Smooth muscle cell (in vitro differentiated cells): ENCODE measurements around the gene TMEM270. TPM values are rescaled to one million over a fixed set of nuclear protein-coding genes. Genes with fewer than 3 reads are reported as not detected.

Experiments used
- DNase-seq: peaks from one replicate; lab custom pipeline; 2025; ENCODE audit not compliant: unreplicated experiment; lab: John Stamatoyannopoulos, UW
- H2AFZ ChIP-seq: fragments of 200-600 bp; sonication (generic); 2 replicates; pipeline ENCODE4 v1.6.0; 2016; ENCODE audit warnings: antibody characterized with exemption, low read depth, mild to moderate bottlenecking
- H3F3A ChIP-seq: fragments of 200-600 bp; sonication (generic); 2 replicates; pipeline ENCODE4 v1.6.0; 2017; ENCODE audit warnings: antibody characterized with exemption, low read depth
- H3K27ac ChIP-seq: fragments of 200-600 bp; sonication (generic); 2 replicates; pipeline ENCODE4 v1.5.1; 2016; ENCODE audit warnings: low read depth, mild to moderate bottlenecking
- H3K27me3 ChIP-seq: fragments of 200-600 bp; sonication (generic); 2 replicates; pipeline ENCODE4 v1.6.1; 2016; ENCODE audit warnings: low read depth, mild to moderate bottlenecking
- H3K36me3 ChIP-seq: fragments of 200-600 bp; sonication (generic); 2 replicates; pipeline ENCODE4 v1.5.1; 2016; ENCODE audit warnings: low read depth
- H3K4me1 ChIP-seq: fragments of 200-600 bp; sonication (generic); 2 replicates; pipeline ENCODE4 v1.5.1; 2016; ENCODE audit warnings: low read depth
- H3K4me2 ChIP-seq: fragments of 200-600 bp; sonication (generic); 2 replicates; pipeline ENCODE4 v1.6.0; 2016; ENCODE audit warnings: mild to moderate bottlenecking
- H3K4me3 ChIP-seq: fragments of 200-600 bp; sonication (generic); 2 replicates; pipeline ENCODE4 v1.5.1; 2016; ENCODE audit warnings: mild to moderate bottlenecking
- H3K79me2 ChIP-seq: fragments of 200-600 bp; sonication (generic); 2 replicates; pipeline ENCODE4 v1.6.0; 2016; ENCODE audit warnings: low read depth, mild to moderate bottlenecking
- H3K9ac ChIP-seq: fragments of 200-600 bp; sonication (generic); 2 replicates; pipeline ENCODE4 v1.6.0; 2016; ENCODE audit warnings: low read depth
- H3K9me3 ChIP-seq: fragments of 200-600 bp; sonication (generic); replicated peaks from 2 replicates; pipeline ENCODE4 v1.5.1; 2016; ENCODE audit warnings: low read depth
- H4K20me1 ChIP-seq: fragments of 200-600 bp; sonication (generic); 2 replicates; pipeline ENCODE4 v1.6.0; 2016; ENCODE audit warnings: low read depth
- WGBS: methylation state at CpG from one replicate; pipeline ENCODE4 v1.1.7; 2016; ENCODE audit warnings: low lambda C conversion rate; 5-methylcytosine and 5-hydroxymethylcytosine counted together
- polyA plus RNA-seq: library from polyadenylated mRNA; unstranded; fragments of >200 nt; fragmentation: Nextera tagmentation; extraction: Ambion mirVana; gene quantifications from 2 replicates; pipeline ENCODE4 v1.2.1, GENCODE V29; 2016
- total RNA-seq: library from RNA; depleted of rRNA; stranded (reverse); fragments of >200 nt; gene quantifications from 2 replicates; pipeline ENCODE4 v1.2.3, GENCODE V29; 2014
- TF ChIP-seq, protein P1 (sequence below): fragments of 200-600 bp; sonication (generic); IDR thresholded peaks from 2 replicates; pipeline ENCODE4 v1.5.1; 2017; ENCODE audit warnings: borderline replicate concordance, mild to moderate bottlenecking, antibody characterized with exemption; ENCODE audit not compliant: insufficient read depth, poor library complexity, severe bottlenecking

Gene TMEM270
- total and polyA plus RNA-seq, 2 experiments from 2014 or later = not detected

DNA sequence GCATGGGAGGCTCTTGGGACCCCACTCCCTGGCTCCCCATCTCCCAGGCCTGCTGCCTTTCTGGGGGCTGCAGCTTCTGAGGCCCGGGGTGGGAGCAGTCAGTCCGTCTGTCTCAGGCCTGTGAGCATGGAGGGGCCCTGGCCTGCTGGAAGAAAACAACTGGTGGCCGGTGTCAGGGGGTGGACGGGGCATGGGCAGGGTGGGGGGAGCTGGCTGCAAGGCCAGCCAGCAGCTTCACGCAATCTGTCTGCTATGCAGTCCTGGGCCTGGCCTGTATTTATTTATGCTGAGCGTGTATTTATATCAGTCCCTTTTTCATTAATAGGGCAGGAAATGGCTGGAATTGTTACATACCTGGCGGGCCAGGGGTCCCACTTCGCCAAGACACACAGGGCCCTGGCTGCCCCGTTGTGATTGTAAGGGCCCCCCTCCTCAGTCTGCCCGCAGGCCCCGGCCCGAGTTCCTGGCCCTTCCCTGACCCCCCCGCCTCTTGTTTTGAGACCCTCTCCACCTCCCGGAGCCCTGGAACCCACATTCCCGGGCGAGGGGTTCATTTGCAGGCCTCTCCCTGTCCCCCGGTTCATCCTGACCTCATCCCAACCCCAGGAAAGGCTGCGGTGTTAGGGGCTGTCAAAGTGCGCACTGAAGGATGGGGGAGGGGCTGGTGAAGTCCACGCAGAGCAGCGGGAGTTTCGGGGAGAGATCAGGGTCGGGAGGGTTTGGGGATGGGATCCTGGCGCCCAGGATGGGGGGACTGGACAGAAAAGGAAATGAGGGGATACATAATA lies 8.2 kb downstream of the TMEM270 start:
- H4K20me1 ChIP-seq = no peaks in the 10 kb centered on the region
- no peaks in the 10 kb centered on the region for H3K79me2 ChIP-seq
- TF ChIP-seq, protein P1, sequence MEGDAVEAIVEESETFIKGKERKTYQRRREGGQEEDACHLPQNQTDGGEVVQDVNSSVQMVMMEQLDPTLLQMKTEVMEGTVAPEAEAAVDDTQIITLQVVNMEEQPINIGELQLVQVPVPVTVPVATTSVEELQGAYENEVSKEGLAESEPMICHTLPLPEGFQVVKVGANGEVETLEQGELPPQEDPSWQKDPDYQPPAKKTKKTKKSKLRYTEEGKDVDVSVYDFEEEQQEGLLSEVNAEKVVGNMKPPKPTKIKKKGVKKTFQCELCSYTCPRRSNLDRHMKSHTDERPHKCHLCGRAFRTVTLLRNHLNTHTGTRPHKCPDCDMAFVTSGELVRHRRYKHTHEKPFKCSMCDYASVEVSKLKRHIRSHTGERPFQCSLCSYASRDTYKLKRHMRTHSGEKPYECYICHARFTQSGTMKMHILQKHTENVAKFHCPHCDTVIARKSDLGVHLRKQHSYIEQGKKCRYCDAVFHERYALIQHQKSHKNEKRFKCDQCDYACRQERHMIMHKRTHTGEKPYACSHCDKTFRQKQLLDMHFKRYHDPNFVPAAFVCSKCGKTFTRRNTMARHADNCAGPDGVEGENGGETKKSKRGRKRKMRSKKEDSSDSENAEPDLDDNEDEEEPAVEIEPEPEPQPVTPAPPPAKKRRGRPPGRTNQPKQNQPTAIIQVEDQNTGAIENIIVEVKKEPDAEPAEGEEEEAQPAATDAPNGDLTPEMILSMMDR = no peak
- H3K36me3 ChIP-seq = no peaks in the 10 kb centered on the region
- no peak overlapping the region for H3K4me3 ChIP-seq
- H3K4me2 ChIP-seq = no peak overlapping the region
- no peaks in the 10 kb centered on the region for H3K4me1 ChIP-seq
- no peaks in the 10 kb centered on the region for H3F3A ChIP-seq
- H3K27me3 ChIP-seq = no peaks in the 10 kb centered on the region
- 71% methylated on average over 22 of the region's 24 CpGs for WGBS
- no peaks in the 10 kb centered on the region for H3K9me3 ChIP-seq
- no peak for DNase-seq
- H3K27ac ChIP-seq = no peak overlapping the region
- H2AFZ ChIP-seq = no peak overlapping the region
- no peak overlapping the region for H3K9ac ChIP-seq

DNA sequence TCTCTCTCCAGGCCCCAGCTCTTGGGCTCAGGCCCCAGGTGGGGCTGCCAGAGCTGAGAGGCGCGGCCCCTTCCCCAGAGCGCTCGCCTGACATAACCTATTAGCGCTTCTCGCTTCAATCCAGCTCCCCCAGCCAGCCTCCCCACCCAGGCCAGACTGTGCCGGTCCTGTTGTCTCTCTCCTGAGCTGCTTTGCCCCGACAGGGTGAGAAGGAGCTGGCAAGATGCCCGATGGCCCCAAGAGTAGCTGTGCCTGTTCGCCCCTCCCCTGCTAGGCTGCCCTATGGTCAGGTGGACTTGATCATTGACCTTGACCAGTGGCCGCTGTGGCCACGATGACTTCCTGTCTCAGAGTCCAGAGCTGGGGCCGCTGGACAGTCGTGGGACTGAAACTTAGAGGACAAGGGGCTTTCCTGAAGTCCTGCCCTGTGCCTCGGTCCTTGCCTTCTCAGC lies 9.1 kb downstream of the TMEM270 start:
- H3K36me3 ChIP-seq = no peaks in the 10 kb centered on the region
- WGBS = 81% methylated on average over 15 of the region's 15 CpGs
- H3K4me3 ChIP-seq = no peak overlapping the region
- H3K9me3 ChIP-seq = no peaks in the 10 kb centered on the region
- no peak overlapping the region for H3K27ac ChIP-seq
- no peaks in the 10 kb centered on the region for H3K27me3 ChIP-seq
- H4K20me1 ChIP-seq = no peaks in the 10 kb centered on the region
- TF ChIP-seq, protein P1 = no peak
- no peak for DNase-seq
- no peak overlapping the region for H3K4me2 ChIP-seq
- no peak overlapping the region for H2AFZ ChIP-seq
- H3K4me1 ChIP-seq = no peaks in the 10 kb centered on the region
- no peaks in the 10 kb centered on the region for H3K79me2 ChIP-seq
- H3K9ac ChIP-seq = no peak overlapping the region
- no peaks in the 10 kb centered on the region for H3F3A ChIP-seq

DNA sequence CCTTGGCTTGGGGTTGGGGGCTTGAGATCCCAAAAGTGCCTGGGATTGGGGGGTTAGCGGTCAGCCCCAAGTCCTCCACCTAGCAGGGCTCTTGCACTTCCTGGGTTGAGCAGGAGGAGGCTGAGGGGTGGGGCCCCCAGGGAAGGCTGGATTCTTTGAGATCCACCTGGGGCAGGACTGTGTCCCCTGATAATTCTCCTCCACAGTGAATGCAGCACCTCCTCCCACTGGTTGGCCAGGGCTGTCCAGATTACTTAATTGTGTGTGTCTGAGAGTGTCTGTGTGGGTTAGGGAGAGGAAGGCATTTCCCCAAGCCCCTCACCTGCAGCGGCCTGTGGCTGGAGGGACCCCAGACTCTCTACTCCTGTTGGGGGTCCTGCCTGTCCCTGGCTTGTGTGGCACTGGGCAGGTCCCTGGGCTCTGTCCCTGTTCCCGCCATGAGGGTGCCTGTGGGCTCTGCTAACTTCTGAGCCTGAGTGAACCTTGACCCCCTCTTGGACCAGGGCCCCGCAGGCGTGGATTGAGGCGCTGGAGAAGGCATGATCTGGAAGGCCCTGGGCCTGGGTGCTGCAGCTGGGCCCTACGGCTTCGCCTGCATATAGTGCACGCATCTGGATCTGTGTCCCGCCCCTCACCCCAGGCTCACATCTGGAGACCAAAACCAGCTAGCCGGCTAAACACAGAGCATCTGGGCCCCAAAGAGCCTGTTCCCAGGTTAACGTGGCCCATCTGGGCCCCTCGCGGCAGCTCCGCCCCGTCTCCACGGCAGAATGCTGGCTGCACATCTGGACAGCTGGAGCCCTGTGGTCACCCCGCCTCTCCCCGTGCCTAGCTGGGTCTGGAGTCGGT lies 10.4 kb downstream of the TMEM270 start:
- Histone ChIP-seq H2AFZ (no peak overlapping the region), H4K20me1 (no peaks in the 10 kb centered on the region), H3K36me3 (no peaks in the 10 kb centered on the region), H3K4me2 (no peak overlapping the region), H3F3A (no peaks in the 10 kb centered on the region), H3K9me3 (no peaks in the 10 kb centered on the region), H3K27me3 (peaks cover 7% of the 10 kb centered on the region), H3K9ac (no peak overlapping the region), H3K79me2 (no peaks in the 10 kb centered on the region), H3K27ac (no peak overlapping the region), H3K4me3 (no peak overlapping the region), H3K4me1 (no peaks in the 10 kb centered on the region)
- WGBS = 87% methylated on average over 20 of the region's 20 CpGs
- TF ChIP-seq, protein P1 = no peak
- no peak for DNase-seq
